OCI-LY7 (cell line): ENCODE results near the gene APRT. TPM values are rescaled to one million over a fixed set of nuclear protein-coding genes. Genes with fewer than 3 reads are reported as not detected.

Experiments used
- BruUV-seq: library from RNA; stranded (reverse); fragments of 400-500 nt; replicated peaks from 2 replicates; lab custom pipeline; 2021; lab: Mats Ljungman, UMichigan
- CTCF ChIA-PET: fragments of 300-600 bp; sonication (Branson Sonifier 250); formaldehyde crosslinking; loops from one replicate; lab custom pipeline; 2022; ENCODE audit warnings: antibody characterized with exemption; ENCODE audit not compliant: unreplicated experiment; lab: Charles Lee
- POLR2A ChIA-PET: fragments of 300-600 bp; sonication (Branson Sonifier 250); formaldehyde crosslinking; loops from one replicate; lab custom pipeline; 2022; ENCODE audit warnings: antibody characterized with exemption; lab: Charles Lee
- DNase-seq: peaks from one replicate; pipeline ENCODE4 v3.0.0-alpha.2; 2015; ENCODE audit warnings: low spot score
- H2AFZ ChIP-seq: fragments of 200-600 bp; sonication (generic), shearing (Covaris generic); 2 replicates; pipeline ENCODE4 v1.6.1; 2014; ENCODE audit warnings: mild to moderate bottlenecking, antibody characterized with exemption, low read length, moderate library complexity
- H3K27ac ChIP-seq: fragments of 200-600 bp; sonication (generic); 2 replicates; pipeline ENCODE4 v1.5.1; 2014; ENCODE audit warnings: mixed run types, low read depth, mild to moderate bottlenecking, moderate library complexity, low read length, inconsistent platforms; ENCODE audit not compliant: poor library complexity, severe bottlenecking
- H3K36me3 ChIP-seq: fragments of 200-600 bp; sonication (generic); 2 replicates; pipeline ENCODE4 v1.6.1; 2014; ENCODE audit warnings: mild to moderate bottlenecking, antibody characterized with exemption, low read length, moderate library complexity, mixed read lengths; ENCODE audit not compliant: insufficient read depth
- H3K4me1 ChIP-seq: fragments of 200-600 bp; sonication (generic); 2 replicates; pipeline ENCODE4 v1.5.1; 2014; ENCODE audit warnings: mild to moderate bottlenecking, low read length; ENCODE audit not compliant: insufficient read depth, poor library complexity, severe bottlenecking
- H3K4me2 ChIP-seq: fragments of 200-600 bp; sonication (generic); 2 replicates; pipeline ENCODE4 v1.6.1; 2014; ENCODE audit warnings: mild to moderate bottlenecking, low read length
- H3K4me3 ChIP-seq: fragments of 200-600 bp; sonication (generic); 2 replicates; pipeline ENCODE4 v1.5.1; 2014; ENCODE audit warnings: mild to moderate bottlenecking, low read depth, low read length; ENCODE audit not compliant: poor library complexity, severe bottlenecking
- H3K79me2 ChIP-seq: fragments of 200-600 bp; sonication (generic); 2 replicates; pipeline ENCODE4 v1.6.1; 2016; ENCODE audit warnings: low read depth, mild to moderate bottlenecking, low read length, moderate library complexity, mixed read lengths; ENCODE audit not compliant: insufficient read depth
- H3K9me2 ChIP-seq: fragments of 200-600 bp; sonication (generic); 2 replicates; pipeline ENCODE4 v1.6.1; 2016; ENCODE audit warnings: mild to moderate bottlenecking, low read length, mixed read lengths; ENCODE audit not compliant: insufficient read depth
- H3K9me3 ChIP-seq: fragments of 200-600 bp; sonication (generic); 2 replicates; pipeline ENCODE4 v1.6.1; 2014; ENCODE audit warnings: mild to moderate bottlenecking, mixed run types, low read length, mixed read lengths
- H4K20me1 ChIP-seq: fragments of 200-600 bp; sonication (generic); 2 replicates; pipeline ENCODE4 v1.6.1; 2014; ENCODE audit warnings: mild to moderate bottlenecking, antibody characterized with exemption, low read length, moderate library complexity, mixed read lengths; ENCODE audit not compliant: insufficient read depth
- CTCF ChIP-seq: fragments of 200-600 bp; sonication (generic); conservative IDR thresholded peaks from 2 replicates; pipeline ENCODE4 v1.5.1; 2014; ENCODE audit warnings: mild to moderate bottlenecking, antibody characterized with exemption, low read length, moderate library complexity, mixed read lengths
- EZH2phosphoT487 ChIP-seq: fragments of 200-600 bp; sonication (generic); IDR thresholded peaks from 2 replicates; pipeline ENCODE4 v1.6.1; 2018; ENCODE audit warnings: low read depth, borderline replicate concordance, mild to moderate bottlenecking, mixed run types, antibody characterized with exemption, low read length, moderate library complexity, mixed read lengths
- intact Hi-C: fragments of 100-400 bp; cut with micrococcal nuclease; formaldehyde crosslinking; loops from one replicate; pipeline ENCODE4 v1.10.0; 2022; ENCODE audit not compliant: unreplicated experiment
- total RNA-seq, 2 experiments: library from RNA; depleted of rRNA in 1 of 2; stranded (reverse); fragments of >200 nt in 1 of 2; shearing (Covaris generic) in 1 of 2; gene quantifications; 2 replicates each; pipeline ENCODE4 v1.2.3, GENCODE V29; 2014 to 2022

The APRT gene
- total RNA-seq, 2 experiments from 2014 or later, result 151 to 216 TPM

GRCh38 chr16:88766975-88767374, 44.8 kb downstream of the APRT start:
- Histone ChIP-seq H3K79me2 (no peaks in the 10 kb centered on the region), H3K36me3 (peaks cover 6% of the 10 kb centered on the region; the same call in 1 of the 2 replicates), H3K4me1 (peaks cover 28% of the 10 kb centered on the region), H4K20me1 (peaks cover 9% of the 10 kb centered on the region; the same call in 1 of the 2 replicates), H2AFZ (no peak overlapping the region), H3K4me3 (no peak overlapping the region), H3K4me2 (no peak overlapping the region), H3K9me3 (no peaks in the 10 kb centered on the region), H3K9me2 (no peaks in the 10 kb centered on the region), H3K27ac (no peak overlapping the region)
- CTCF ChIA-PET, result interaction anchor here (0.6 kb wide), 1 partner anchor 43 kb away, joined by 3 read pairs; no protein-coding TSS in a partner anchor
- intact Hi-C loops, result no loop called here
- TF ChIP-seq CTCF (no peak), EZH2phosphoT487 (no peak)
- no peak for DNase-seq
- no TSS peak for BruUV-seq
- POLR2A ChIA-PET, result no interaction called here

- intact Hi-C loops, result no loop called here
- no peaks in the 10 kb centered on the region for H3K9me2 ChIP-seq
- H3K4me2 ChIP-seq, result no peak overlapping the region
- H3K4me3 ChIP-seq, result no peak overlapping the region
- BruUV-seq, result no TSS peak
- POLR2A ChIA-PET, result no interaction called here
- H4K20me1 ChIP-seq, result peaks cover 9% of the 10 kb centered on the region; the same call in 1 of the 2 replicates
- H3K4me1 ChIP-seq, result peaks cover 21% of the 10 kb centered on the region
- no peak overlapping the region for H2AFZ ChIP-seq
- no peak for TF ChIP-seq EZH2phosphoT487
- no peak for TF ChIP-seq CTCF
- H3K79me2 ChIP-seq, result no peaks in the 10 kb centered on the region
- H3K9me3 ChIP-seq, result no peaks in the 10 kb centered on the region
- no peak for DNase-seq
- H3K36me3 ChIP-seq, result peaks cover 6% of the 10 kb centered on the region; the same call in 1 of the 2 replicates
- no peak overlapping the region for H3K27ac ChIP-seq
- CTCF ChIA-PET, result no interaction called here
These were observed 46.8 kb downstream of the APRT start for GRCh38 chr16:88764913-88765349.

GRCh38 chr16:88764080-88764479, 47.6 kb downstream of the APRT start:
- H3K4me1 ChIP-seq, result peaks cover 20% of the 10 kb centered on the region
- H3K9me2 ChIP-seq, result no peaks in the 10 kb centered on the region
- ChIA-PET CTCF (no interaction called here), POLR2A (interaction anchor here (0.7 kb wide), 1 partner anchor 15 kb away, joined by 3 read pairs; no protein-coding TSS in a partner anchor)
- TF ChIP-seq EZH2phosphoT487 (no peak), CTCF (no peak)
- DNase-seq, result no peak
- H3K27ac ChIP-seq, result no peak overlapping the region
- H3K36me3 ChIP-seq, result peaks cover 3% of the 10 kb centered on the region; the same call in 1 of the 2 replicates
- intact Hi-C loops, result no loop called here
- no peaks in the 10 kb centered on the region for H3K9me3 ChIP-seq
- H3K79me2 ChIP-seq, result no peaks in the 10 kb centered on the region
- no peak overlapping the region for H3K4me2 ChIP-seq
- H2AFZ ChIP-seq, result no peak overlapping the region
- H3K4me3 ChIP-seq, result no peak overlapping the region
- no TSS peak for BruUV-seq
- peaks cover 8% of the 10 kb centered on the region; the same call in 1 of the 2 replicates for H4K20me1 ChIP-seq
